Measurements from ENCODE around the gene ANG. TPM values are rescaled to one million over a fixed set of nuclear protein-coding genes. Genes with fewer than 3 reads are reported as not detected.

ANG gene
- total and polyA plus RNA-seq, 10 of the 15 experiments (the other 5 are each of a cell fraction or from before 2014, with no cell fraction given), result 1.0 to 5.9 (median 2.2) TPM

DNA sequence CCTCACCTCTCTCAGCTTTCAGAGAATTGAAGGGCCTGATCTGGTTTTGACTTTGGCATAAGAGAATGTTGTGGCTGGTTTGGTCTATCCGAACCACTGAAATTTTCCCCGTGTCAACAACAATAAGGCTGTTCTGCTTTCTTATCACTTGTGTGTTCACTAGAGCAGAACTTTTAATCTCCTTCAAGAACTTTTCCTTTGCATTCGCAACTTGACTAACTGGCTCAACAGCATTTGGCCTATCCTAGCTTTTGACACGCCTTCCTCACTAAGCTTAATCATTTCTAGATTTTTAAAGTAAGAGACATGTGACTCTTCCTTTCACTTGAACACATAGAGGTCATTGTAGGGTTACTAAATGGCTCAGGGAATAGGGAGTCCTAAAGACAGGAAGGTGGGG, 31.2 kb downstream of the ANG start:
- Histone ChIP-seq H3K36me3 (ENCODE audit: control insufficient read depth in 2 of 2, insufficient read depth in 2 of 2, low read length in 1 of 2) (no peaks in the 10 kb centered on the region), H3K79me2 (ENCODE audit: control insufficient read depth, insufficient read depth, low read length) (no peaks in the 10 kb centered on the region), H3K4me1 (ENCODE audit: control insufficient read depth, insufficient read depth, low read length) (no peaks in the 10 kb centered on the region; the same call in 1 of the 2 replicates), H3K27me3 (replicated peaks in 1 of 2; ENCODE audit: control insufficient read depth in 2 of 2, insufficient read depth in 2 of 2, low read length in 1 of 2) (peaks cover 3 to 9% of the 10 kb centered on the region in 2 experiments; a peak in 3 of 4 replicates), H3K9ac (ENCODE audit: control insufficient read depth, insufficient read depth, low read length) (no peak overlapping the region), H3K27ac (ENCODE audit: control insufficient read depth, insufficient read depth) (no peak overlapping the region), H3K4me2 (ENCODE audit: control insufficient read depth, insufficient read depth) (no peak overlapping the region), H3K9me3 (replicated peaks; ENCODE audit: control insufficient read depth, insufficient read depth, low read length) (no peaks in the 10 kb centered on the region; the same call in 2 of the 3 replicates), H2AFZ (ENCODE audit: control insufficient read depth, low read depth, low read length) (no peak overlapping the region), H3K4me3 (no peak overlapping the region), H4K20me1 (ENCODE audit: control insufficient read depth, insufficient read depth) (no peaks in the 10 kb centered on the region)
- TF ChIP-seq, protein P1, sequence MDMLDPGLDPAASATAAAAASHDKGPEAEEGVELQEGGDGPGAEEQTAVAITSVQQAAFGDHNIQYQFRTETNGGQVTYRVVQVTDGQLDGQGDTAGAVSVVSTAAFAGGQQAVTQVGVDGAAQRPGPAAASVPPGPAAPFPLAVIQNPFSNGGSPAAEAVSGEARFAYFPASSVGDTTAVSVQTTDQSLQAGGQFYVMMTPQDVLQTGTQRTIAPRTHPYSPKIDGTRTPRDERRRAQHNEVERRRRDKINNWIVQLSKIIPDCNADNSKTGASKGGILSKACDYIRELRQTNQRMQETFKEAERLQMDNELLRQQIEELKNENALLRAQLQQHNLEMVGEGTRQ (IDR thresholded peaks at IDR 0.05; ENCODE audit: borderline replicate concordance, low read depth, low read length), result no peak
- TF ChIP-seq DPF2 (IDR thresholded peaks at IDR 0.05) (no peak), JUND (IDR thresholded peaks at IDR 0.05; ENCODE audit: low read depth, low read length) (no peak), RUNX3 (IDR thresholded peaks at IDR 0.05; ENCODE audit: low read length) (peak; percentile 23; the same call in 1 of the 2 replicates)
- RAD21 ChIA-PET (ENCODE audit: unreplicated experiment), result no interaction called here
- SMC1A ChIA-PET (ENCODE audit: uncharacterized antibody, unreplicated experiment), result interaction anchor here (0.5 to 1.2 kb wide), 2 partner anchors 55 to 152 kb away, joined by 3 to 4 read pairs; no protein-coding TSS in a partner anchor
- DNase-seq (ENCODE audit: low read depth, low spot score), result no peak
- FAIRE-seq, result no peak
- in situ Hi-C loops (cut with MboI) (no loop called here), intact Hi-C loops (cut with micrococcal nuclease; ENCODE audit: unreplicated experiment) (no loop called here)
- ATAC-seq, result no peak
- POLR2A ChIA-PET, result no interaction called here
- CTCF ChIA-PET, result interaction anchor here (0.6 to 1.1 kb wide), 5 partner anchors 9 to 139 kb away, joined by 3 to 5 read pairs (median 3); no protein-coding TSS in a partner anchor
- no TSS peak for BruUV-seq (replicated peaks)
- WGBS (ENCODE audit: insufficient coverage, insufficient replicate concordance, low lambda C conversion rate, missing lambda C conversion rate), result 11% methylated on average over 4 of the region's 4 CpGs

DNA sequence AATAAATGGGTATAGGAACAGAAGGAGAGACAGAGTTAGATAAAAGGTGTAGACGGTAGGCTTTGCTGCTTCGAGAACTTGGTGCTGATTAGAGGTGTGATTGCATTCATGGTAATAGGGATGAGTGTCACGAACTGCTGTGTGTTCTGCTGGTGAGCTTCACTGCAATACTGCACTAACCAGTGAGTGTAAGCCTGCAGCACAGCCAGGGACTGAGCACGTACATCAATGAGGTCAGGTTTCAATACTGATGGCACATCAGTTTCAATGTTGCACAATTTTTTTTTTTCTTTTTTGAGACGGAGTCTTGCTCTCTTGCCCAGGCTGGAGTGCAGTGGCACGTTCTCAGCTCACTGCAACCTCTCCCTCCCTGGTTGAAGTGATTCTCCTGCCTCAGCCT, 32.2 kb downstream of the ANG start:
- Histone ChIP-seq H3K27me3 (replicated peaks in 1 of 2; ENCODE audit: control insufficient read depth in 2 of 2, insufficient read depth in 2 of 2, low read length in 1 of 2) (peaks cover 3 to 9% of the 10 kb centered on the region in 2 experiments; a peak in 3 of 4 replicates), H3K9me3 (replicated peaks; ENCODE audit: control insufficient read depth, insufficient read depth, low read length) (no peaks in the 10 kb centered on the region), H3K4me2 (ENCODE audit: control insufficient read depth, insufficient read depth) (no peak overlapping the region), H2AFZ (ENCODE audit: control insufficient read depth, low read depth, low read length) (no peak overlapping the region), H3K27ac (ENCODE audit: control insufficient read depth, insufficient read depth) (no peak overlapping the region), H3K36me3 (ENCODE audit: control insufficient read depth in 2 of 2, insufficient read depth in 2 of 2, low read length in 1 of 2) (no peaks in the 10 kb centered on the region), H3K79me2 (ENCODE audit: control insufficient read depth, insufficient read depth, low read length) (no peaks in the 10 kb centered on the region), H4K20me1 (ENCODE audit: control insufficient read depth, insufficient read depth) (no peaks in the 10 kb centered on the region), H3K4me1 (ENCODE audit: control insufficient read depth, insufficient read depth, low read length) (no peaks in the 10 kb centered on the region; the same call in 1 of the 2 replicates), H3K9ac (ENCODE audit: control insufficient read depth, insufficient read depth, low read length) (no peak overlapping the region), H3K4me3 (no peak overlapping the region)
- no peak for DNase-seq (ENCODE audit: low read depth, low spot score)
- POLR2A ChIA-PET, result no interaction called here
- ATAC-seq, result no peak
- in situ Hi-C loops (cut with MboI), result no loop called here
- 23% methylated on average over 6 of the region's 6 CpGs for WGBS (ENCODE audit: insufficient coverage, insufficient replicate concordance, low lambda C conversion rate, missing lambda C conversion rate)
- no TSS peak for BruUV-seq (replicated peaks)
- RAD21 ChIA-PET (ENCODE audit: unreplicated experiment), result no interaction called here
- intact Hi-C loops (cut with micrococcal nuclease; ENCODE audit: unreplicated experiment), result no loop called here
- SMC1A ChIA-PET (ENCODE audit: uncharacterized antibody, unreplicated experiment), result no interaction called here
- CTCF ChIA-PET, result no interaction called here
- FAIRE-seq, result no peak
- TF ChIP-seq TCF7 (IDR thresholded peaks at IDR 0.05; ENCODE audit: borderline replicate concordance) (no peak), RAD51 (IDR thresholded peaks at IDR 0.05) (no peak), CREB1 (IDR thresholded peaks at IDR 0.05; ENCODE audit: low read depth) (no peak), TCF3 (IDR thresholded peaks at IDR 0.05; ENCODE audit: borderline replicate concordance, insufficient read depth, low read depth, low read length) (no peak), RB1 (IDR thresholded peaks at IDR 0.05; ENCODE audit: borderline replicate concordance) (no peak), HDAC2 (IDR thresholded peaks at IDR 0.05) (no peak), IKZF2 (IDR thresholded peaks at IDR 0.05) (no peak), MYC (IDR thresholded peaks at IDR 0.05; ENCODE audit: insufficient read depth, insufficient read length, insufficient replicate concordance, low read length, severe bottlenecking) (no peak)
- TF ChIP-seq, protein P2, sequence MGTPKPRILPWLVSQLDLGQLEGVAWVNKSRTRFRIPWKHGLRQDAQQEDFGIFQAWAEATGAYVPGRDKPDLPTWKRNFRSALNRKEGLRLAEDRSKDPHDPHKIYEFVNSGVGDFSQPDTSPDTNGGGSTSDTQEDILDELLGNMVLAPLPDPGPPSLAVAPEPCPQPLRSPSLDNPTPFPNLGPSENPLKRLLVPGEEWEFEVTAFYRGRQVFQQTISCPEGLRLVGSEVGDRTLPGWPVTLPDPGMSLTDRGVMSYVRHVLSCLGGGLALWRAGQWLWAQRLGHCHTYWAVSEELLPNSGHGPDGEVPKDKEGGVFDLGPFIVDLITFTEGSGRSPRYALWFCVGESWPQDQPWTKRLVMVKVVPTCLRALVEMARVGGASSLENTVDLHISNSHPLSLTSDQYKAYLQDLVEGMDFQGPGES (IDR thresholded peaks at IDR 0.05), result no peak
